ENCODE results near the gene NAP1L1.

NAP1L1 gene

GRCh38 chr12:76013603-76014002 lies 70.9 kb downstream of the NAP1L1 start:
- H3K27ac ChIP-seq (ENCODE audit: low read length) = no peak overlapping the region

GRCh38 chr12:76012644-76013043 lies 71.8 kb downstream of the NAP1L1 start:
- Histone ChIP-seq H3K9me3 (ENCODE audit: control insufficient read depth in 1 of 2, low read length in 2 of 2) (no peaks in the 10 kb centered on the region), H3K27me3 (ENCODE audit: low read depth, low read length) (no peaks in the 10 kb centered on the region), H3K36me3 (ENCODE audit: control insufficient read depth in 1 of 2, insufficient read depth in 2 of 2, low read length in 2 of 2) (no peaks in the 10 kb centered on the region), H3K4me1 (ENCODE audit: control insufficient read depth in 1 of 2, insufficient read depth in 2 of 2, low read length in 2 of 2) (no peaks in the 10 kb centered on the region), H3K27ac (ENCODE audit: low read length) (no peak overlapping the region), H3K4me3 (ENCODE audit: low read depth in 1 of 2, low read length in 2 of 2) (no peak overlapping the region)

More at GRCh38 chr12:76013603-76014002, 70.9 kb downstream of the NAP1L1 start:
- Histone ChIP-seq H3K27me3 (ENCODE audit: low read depth, low read length) (no peaks in the 10 kb centered on the region), H3K36me3 (ENCODE audit: control insufficient read depth in 1 of 2, insufficient read depth in 2 of 2, low read length in 2 of 2) (no peaks in the 10 kb centered on the region), H3K9me3 (ENCODE audit: control insufficient read depth in 1 of 2, low read length in 2 of 2) (no peaks in the 10 kb centered on the region), H3K4me3 (ENCODE audit: low read depth in 1 of 2, low read length in 2 of 2) (no peak overlapping the region), H3K4me1 (ENCODE audit: control insufficient read depth in 1 of 2, insufficient read depth in 2 of 2, low read length in 2 of 2) (no peaks in the 10 kb centered on the region)

GRCh38 chr12:76010732-76011458 lies 73.6 kb downstream of the NAP1L1 start:
- no peak overlapping the region for H3K27ac ChIP-seq (ENCODE audit: low read length)
- H3K9me3 ChIP-seq (ENCODE audit: control insufficient read depth in 1 of 2, low read length in 2 of 2) = no peaks in the 10 kb centered on the region
- no peaks in the 10 kb centered on the region for H3K36me3 ChIP-seq (ENCODE audit: control insufficient read depth in 1 of 2, insufficient read depth in 2 of 2, low read length in 2 of 2)
- no peaks in the 10 kb centered on the region for H3K27me3 ChIP-seq (ENCODE audit: low read depth, low read length)
- no peaks in the 10 kb centered on the region for H3K4me1 ChIP-seq (ENCODE audit: control insufficient read depth in 1 of 2, insufficient read depth in 2 of 2, low read length in 2 of 2)
- H3K4me3 ChIP-seq (ENCODE audit: low read depth in 1 of 2, low read length in 2 of 2) = no peak overlapping the region

- no peaks in the 10 kb centered on the region for H3K36me3 ChIP-seq (ENCODE audit: control insufficient read depth in 1 of 2, insufficient read depth in 2 of 2, low read length in 2 of 2)
- no peaks in the 10 kb centered on the region for H3K4me1 ChIP-seq (ENCODE audit: control insufficient read depth in 1 of 2, insufficient read depth in 2 of 2, low read length in 2 of 2)
- no peaks in the 10 kb centered on the region for H3K9me3 ChIP-seq (ENCODE audit: control insufficient read depth in 1 of 2, low read length in 2 of 2)
- no peak overlapping the region for H3K4me3 ChIP-seq (ENCODE audit: low read depth in 1 of 2, low read length in 2 of 2)
- H3K27me3 ChIP-seq (ENCODE audit: low read depth, low read length) = no peaks in the 10 kb centered on the region
- H3K27ac ChIP-seq (ENCODE audit: low read length) = no peak overlapping the region
These were observed 76.1 kb downstream of the NAP1L1 start for GRCh38 chr12:76008428-76008827.

GRCh38 chr12:76007640-76008039 lies 76.8 kb downstream of the NAP1L1 start:
- H3K27me3 ChIP-seq (ENCODE audit: low read depth, low read length) = no peaks in the 10 kb centered on the region
- H3K4me3 ChIP-seq (ENCODE audit: low read depth in 1 of 2, low read length in 2 of 2) = no peak overlapping the region
- H3K27ac ChIP-seq (ENCODE audit: low read length) = no peak overlapping the region
- no peaks in the 10 kb centered on the region for H3K4me1 ChIP-seq (ENCODE audit: control insufficient read depth in 1 of 2, insufficient read depth in 2 of 2, low read length in 2 of 2)
- H3K36me3 ChIP-seq (ENCODE audit: control insufficient read depth in 1 of 2, insufficient read depth in 2 of 2, low read length in 2 of 2) = no peaks in the 10 kb centered on the region
- no peaks in the 10 kb centered on the region for H3K9me3 ChIP-seq (ENCODE audit: control insufficient read depth in 1 of 2, low read length in 2 of 2)

GRCh38 chr12:76006028-76006925 lies 78.2 kb downstream of the NAP1L1 start:
- H3K9me3 ChIP-seq (ENCODE audit: control insufficient read depth in 1 of 2, low read length in 2 of 2) = no peaks in the 10 kb centered on the region
- no peaks in the 10 kb centered on the region for H3K36me3 ChIP-seq (ENCODE audit: control insufficient read depth in 1 of 2, insufficient read depth in 2 of 2, low read length in 2 of 2)
- H3K27me3 ChIP-seq (ENCODE audit: low read depth, low read length) = no peaks in the 10 kb centered on the region
- H3K27ac ChIP-seq (ENCODE audit: low read length) = no peak overlapping the region
- no peaks in the 10 kb centered on the region for H3K4me1 ChIP-seq (ENCODE audit: control insufficient read depth in 1 of 2, insufficient read depth in 2 of 2, low read length in 2 of 2)
- no peak overlapping the region for H3K4me3 ChIP-seq (ENCODE audit: low read depth in 1 of 2, low read length in 2 of 2)

- H3K27me3 ChIP-seq (ENCODE audit: low read depth, low read length) = no peaks in the 10 kb centered on the region
- H3K4me1 ChIP-seq (ENCODE audit: control insufficient read depth in 1 of 2, insufficient read depth in 2 of 2, low read length in 2 of 2) = no peaks in the 10 kb centered on the region
- no peaks in the 10 kb centered on the region for H3K36me3 ChIP-seq (ENCODE audit: control insufficient read depth in 1 of 2, insufficient read depth in 2 of 2, low read length in 2 of 2)
- no peak overlapping the region for H3K4me3 ChIP-seq (ENCODE audit: low read depth in 1 of 2, low read length in 2 of 2)
- H3K27ac ChIP-seq (ENCODE audit: low read length) = no peak overlapping the region
- no peaks in the 10 kb centered on the region for H3K9me3 ChIP-seq (ENCODE audit: control insufficient read depth in 1 of 2, low read length in 2 of 2)
These were observed 81.2 kb downstream of the NAP1L1 start for GRCh38 chr12:76003355-76003638.

- Histone ChIP-seq H3K36me3 (ENCODE audit: control insufficient read depth in 1 of 2, insufficient read depth in 2 of 2, low read length in 2 of 2) (no peaks in the 10 kb centered on the region), H3K9me3 (ENCODE audit: control insufficient read depth in 1 of 2, low read length in 2 of 2) (no peaks in the 10 kb centered on the region), H3K27me3 (ENCODE audit: low read depth, low read length) (no peaks in the 10 kb centered on the region), H3K4me3 (ENCODE audit: low read depth in 1 of 2, low read length in 2 of 2) (no peak overlapping the region), H3K27ac (ENCODE audit: low read length) (no peak overlapping the region), H3K4me1 (ENCODE audit: control insufficient read depth in 1 of 2, insufficient read depth in 2 of 2, low read length in 2 of 2) (no peaks in the 10 kb centered on the region)
These were observed 81.7 kb downstream of the NAP1L1 start for GRCh38 chr12:76002598-76003354.

- Histone ChIP-seq H3K4me1 (ENCODE audit: control insufficient read depth in 1 of 2, insufficient read depth in 2 of 2, low read length in 2 of 2) (no peaks in the 10 kb centered on the region), H3K27ac (ENCODE audit: low read length) (no peak overlapping the region), H3K27me3 (ENCODE audit: low read depth, low read length) (no peaks in the 10 kb centered on the region), H3K9me3 (ENCODE audit: control insufficient read depth in 1 of 2, low read length in 2 of 2) (no peaks in the 10 kb centered on the region), H3K4me3 (ENCODE audit: low read depth in 1 of 2, low read length in 2 of 2) (no peak overlapping the region), H3K36me3 (ENCODE audit: control insufficient read depth in 1 of 2, insufficient read depth in 2 of 2, low read length in 2 of 2) (no peaks in the 10 kb centered on the region)
These were observed 86.0 kb downstream of the NAP1L1 start for GRCh38 chr12:75998292-75999063.

GRCh38 chr12:75997658-75998057 lies 86.8 kb downstream of the NAP1L1 start:
- no peaks in the 10 kb centered on the region for H3K36me3 ChIP-seq (ENCODE audit: control insufficient read depth in 1 of 2, insufficient read depth in 2 of 2, low read length in 2 of 2)
- H3K4me1 ChIP-seq (ENCODE audit: control insufficient read depth in 1 of 2, insufficient read depth in 2 of 2, low read length in 2 of 2) = no peaks in the 10 kb centered on the region
- no peaks in the 10 kb centered on the region for H3K27me3 ChIP-seq (ENCODE audit: low read depth, low read length)
- H3K27ac ChIP-seq (ENCODE audit: low read length) = no peak overlapping the region
- H3K4me3 ChIP-seq (ENCODE audit: low read depth in 1 of 2, low read length in 2 of 2) = no peak overlapping the region
- no peaks in the 10 kb centered on the region for H3K9me3 ChIP-seq (ENCODE audit: control insufficient read depth in 1 of 2, low read length in 2 of 2)
